IMR-90 (cell line): ENCODE results near the gene VPS33B. TPM values are rescaled to one million over a fixed set of nuclear protein-coding genes. Genes with fewer than 3 reads are reported as not detected.

Experiments
- ATAC-seq: fragments of 200-7000 bp; cut with Tn5 transposase; 2 replicates; pipeline ENCODE4 v1.9.1; 2020; ENCODE audit warnings: low read depth, mild to moderate bottlenecking, moderate library complexity
- BruUV-seq: library from RNA; stranded (reverse); fragments of 400-500 nt; replicated peaks from 2 replicates; lab custom pipeline; 2021; lab: Mats Ljungman, UMichigan
- CTCF ChIA-PET: fragments of 300-600 bp; formaldehyde crosslinking; extraction: SDS; loops from one replicate; lab custom pipeline; 2021; ENCODE audit warnings: antibody characterized with exemption; lab: Yijun Ruan, JAX
- POLR2A ChIA-PET: fragments of 300-600 bp; sonication (Branson Sonifier 250); formaldehyde crosslinking; loops from one replicate; lab custom pipeline; 2022; ENCODE audit warnings: antibody characterized with exemption; ENCODE audit not compliant: unreplicated experiment; lab: Charles Lee
- DNase-seq: peaks from one replicate; pipeline ENCODE4 v3.0.0; 2013
- H2AFZ ChIP-seq: replicated peaks from 2 replicates; pipeline ENCODE3; 2013; ENCODE audit warnings: low read length, mild to moderate bottlenecking; ENCODE audit not compliant: poor library complexity
- H2AK5ac ChIP-seq: 2 replicates; pipeline ENCODE4 v1.6.1; 2013; ENCODE audit warnings: low read depth, low read length, inconsistent platforms
- H2AK9ac ChIP-seq: replicated peaks from 2 replicates; pipeline ENCODE3; 2013; ENCODE audit warnings: mild to moderate bottlenecking, low read depth, low read length, moderate library complexity; ENCODE audit not compliant: poor library complexity
- H2BK120ac ChIP-seq: 2 replicates; pipeline ENCODE4 v1.6.1; 2013; ENCODE audit warnings: low read depth, low read length, inconsistent platforms
- H2BK15ac ChIP-seq: 3 replicates; pipeline ENCODE4 v1.6.1; 2013; ENCODE audit warnings: low read depth, low read length, inconsistent platforms
- H2BK20ac ChIP-seq: 2 replicates; pipeline ENCODE4 v1.6.1; 2013; ENCODE audit warnings: low read depth, mild to moderate bottlenecking, inconsistent platforms, low read length, moderate library complexity
- H2BK5ac ChIP-seq: 2 replicates; pipeline ENCODE4 v1.6.1; 2013; ENCODE audit warnings: mild to moderate bottlenecking, low read depth, low read length, inconsistent platforms; ENCODE audit not compliant: poor library complexity, severe bottlenecking
- H3K14ac ChIP-seq: replicated peaks from 2 replicates; pipeline ENCODE4 v1.6.1; 2013; ENCODE audit warnings: low read depth, low read length, inconsistent platforms
- H3K18ac ChIP-seq: 2 replicates; pipeline ENCODE4 v1.6.1; 2013; ENCODE audit warnings: low read depth, low read length, control low read depth
- H3K23ac ChIP-seq: 2 replicates; pipeline ENCODE4 v1.6.1; 2013; ENCODE audit warnings: low read depth, low read length, inconsistent platforms
- H3K27ac ChIP-seq: 2 replicates; pipeline ENCODE4 v1.5.1; 2013; ENCODE audit warnings: mild to moderate bottlenecking, control low read depth, low read length; ENCODE audit not compliant: insufficient read depth
- H3K27me3 ChIP-seq: 2 replicates; pipeline ENCODE4 v1.6.1; 2013; ENCODE audit warnings: low read length; ENCODE audit not compliant: control insufficient read depth, insufficient read depth
- H3K36me3 ChIP-seq: 2 replicates; pipeline ENCODE4 v1.6.1; 2013; ENCODE audit warnings: low read length, mixed read lengths; ENCODE audit not compliant: control insufficient read depth, insufficient read depth
- H3K4ac ChIP-seq: 2 replicates; pipeline ENCODE4 v1.6.1; 2013; ENCODE audit warnings: low read depth, low read length, inconsistent platforms
- H3K4me1 ChIP-seq: 2 replicates; pipeline ENCODE4 v1.6.1; 2013; ENCODE audit warnings: low read length, mixed read lengths; ENCODE audit not compliant: control insufficient read depth, insufficient read depth
- H3K4me2 ChIP-seq: 2 replicates; pipeline ENCODE4 v1.6.1; 2013; ENCODE audit warnings: low read depth, mild to moderate bottlenecking, control low read depth, low read length, moderate library complexity
- H3K4me3 ChIP-seq: 2 replicates; pipeline ENCODE4 v1.5.1; 2013; ENCODE audit warnings: low read depth, mild to moderate bottlenecking, control low read depth, low read length, moderate library complexity; ENCODE audit not compliant: insufficient read depth
- H3K56ac ChIP-seq: 2 replicates; pipeline ENCODE4 v1.6.1; 2013; ENCODE audit warnings: low read length, inconsistent platforms; ENCODE audit not compliant: insufficient read depth; ENCODE audit errors: extremely low read depth
- H3K79me1 ChIP-seq, 2 experiments: 2 replicates each; pipeline ENCODE4 v1.6.1; 2013; ENCODE audit warnings: low read length in 2 of 2, inconsistent platforms in 1 of 2, low read depth in 1 of 2
- H3K9ac ChIP-seq: 2 replicates; pipeline ENCODE4 v1.6.1; 2013; ENCODE audit warnings: low read depth, low read length, control low read depth
- H3K9me1 ChIP-seq: 2 replicates; pipeline ENCODE4 v1.6.1; 2013; ENCODE audit warnings: low read length, inconsistent platforms; ENCODE audit not compliant: insufficient read depth
- H3K9me3 ChIP-seq: 2 replicates; pipeline ENCODE4 v1.6.1; 2013; ENCODE audit warnings: low read length; ENCODE audit not compliant: control insufficient read depth, insufficient read depth
- H4K20me1 ChIP-seq: 2 replicates; pipeline ENCODE4 v1.6.1; 2013; ENCODE audit warnings: low read length, inconsistent platforms; ENCODE audit not compliant: insufficient read depth
- H4K5ac ChIP-seq: 2 replicates; pipeline ENCODE4 v1.6.1; 2013; ENCODE audit warnings: mild to moderate bottlenecking, low read depth, low read length, control low read depth
- H4K8ac ChIP-seq, 2 experiments: 2 replicates each; pipeline ENCODE4 v1.6.1; 2013; ENCODE audit warnings: low read depth in 2 of 2, low read length in 2 of 2, control low read depth in 1 of 2, inconsistent platforms in 1 of 2
- H4K91ac ChIP-seq: 2 replicates; pipeline ENCODE4 v1.6.1; 2013; ENCODE audit warnings: low read depth, low read length, inconsistent platforms; ENCODE audit not compliant: insufficient read depth
- BHLHE40 ChIP-seq: fragments of 150-350 bp; IDR thresholded peaks from 2 replicates; pipeline ENCODE4 v1.6.1; 2016; ENCODE audit warnings: mild to moderate bottlenecking, low read depth, low read length
- CEBPB ChIP-seq: IDR thresholded peaks from 2 replicates; pipeline ENCODE4 v1.6.1; 2012; ENCODE audit warnings: low read depth, low read length, improper control_type of control experiment
- CHD1 ChIP-seq: IDR thresholded peaks from 2 replicates; pipeline ENCODE4 v1.6.1; 2012; ENCODE audit warnings: low read depth, low read length, improper control_type of control experiment
- CTCF ChIP-seq: conservative IDR thresholded peaks from 2 replicates; pipeline ENCODE4 v1.5.1; 2012; ENCODE audit warnings: mild to moderate bottlenecking, low read depth, low read length, improper control_type of control experiment
- ELK1 ChIP-seq: fragments of 150-350 bp; IDR thresholded peaks from 2 replicates; pipeline ENCODE4 v1.6.1; 2016; ENCODE audit warnings: low read depth, mild to moderate bottlenecking, low read length, moderate library complexity, borderline replicate concordance
- MAFK ChIP-seq: IDR thresholded peaks from 2 replicates; pipeline ENCODE4 v1.6.1; 2012; ENCODE audit warnings: low read depth, low read length, improper control_type of control experiment
- MAZ ChIP-seq: IDR thresholded peaks from 2 replicates; pipeline ENCODE4 v1.6.1; 2012; ENCODE audit warnings: low read depth, mild to moderate bottlenecking, low read length, improper control_type of control experiment, moderate library complexity, borderline replicate concordance
- MXI1 ChIP-seq: IDR thresholded peaks from 2 replicates; pipeline ENCODE4 v1.6.1; 2012; ENCODE audit warnings: low read depth, mild to moderate bottlenecking, low read length, moderate library complexity, borderline replicate concordance
- NFE2L2 ChIP-seq: fragments of 150-350 bp; IDR thresholded peaks from 2 replicates; pipeline ENCODE4 v1.6.1; 2016; ENCODE audit warnings: low read depth, mild to moderate bottlenecking, low read length
- POLR2A ChIP-seq: IDR thresholded peaks from 2 replicates; pipeline ENCODE4 v1.6.1; 2012; ENCODE audit warnings: mild to moderate bottlenecking, low read depth, low read length
- RAD21 ChIP-seq: IDR thresholded peaks from 2 replicates; pipeline ENCODE4 v1.6.1; 2012; ENCODE audit warnings: low read length, improper control_type of control experiment
- RCOR1 ChIP-seq: IDR thresholded peaks from 2 replicates; pipeline ENCODE4 v1.6.1; 2012; ENCODE audit warnings: mild to moderate bottlenecking, low read length, improper control_type of control experiment; ENCODE audit not compliant: insufficient replicate concordance
- RFX5 ChIP-seq: IDR thresholded peaks from 2 replicates; pipeline ENCODE4 v1.8.0; 2012; ENCODE audit warnings: low read depth, mild to moderate bottlenecking, low read length, moderate library complexity
- SMC3 ChIP-seq: fragments of 150-350 bp; IDR thresholded peaks from 2 replicates; pipeline ENCODE4 v1.6.1; 2016; ENCODE audit warnings: low read depth, mild to moderate bottlenecking, antibody characterized with exemption, low read length, moderate library complexity
- USF2 ChIP-seq: fragments of 150-350 bp; IDR thresholded peaks from 2 replicates; pipeline ENCODE4 v1.6.1; 2017; ENCODE audit warnings: mild to moderate bottlenecking, antibody characterized with exemption, low read length, low read depth
- WGBS, 2 experiments: methylation state at CpG; one replicate each; pipeline versions ENCODE4 v1.1.5 to v1.1.7; 2013; ENCODE audit warnings: missing lambda C conversion rate in 2 of 2; ENCODE audit not compliant: insufficient read length in 1 of 2; ENCODE audit errors: extremely low coverage in 2 of 2; 5-methylcytosine and 5-hydroxymethylcytosine counted together
- dilution Hi-C: fragments of 300-500 bp; cut with HindIII; formaldehyde crosslinking; loops from one replicate; pipeline ENCODE4 v1.14.3; 2018; ENCODE audit warnings: low sequenced_read_pairs; ENCODE audit not compliant: unreplicated experiment
- in situ Hi-C: fragments of 300-500 bp; cut with MboI; formaldehyde crosslinking; loops from 3 replicates; pipeline ENCODE4 v1.14.3; 2019; ENCODE audit warnings: low sequenced_read_pairs, inconsistent platforms, mixed read lengths
- intact Hi-C: fragments of 100-400 bp; cut with micrococcal nuclease; formaldehyde crosslinking; loops from 2 replicates; pipeline ENCODE4 v1.10.0; 2022
- polyA plus RNA-seq, 3 experiments: library from polyadenylated mRNA; depleted of rRNA; stranded (reverse); fragments of >200 nt; gene quantifications; 2 replicates each; pipeline ENCODE4 v1.2.3, GENCODE V29; 2012; ENCODE audit warnings: low replicate concordance in 1 of 3
- total RNA-seq: library from RNA; depleted of rRNA; stranded (reverse); fragments of >200 nt; gene quantifications from 2 replicates; pipeline ENCODE4 v1.2.3, GENCODE V29; 2012

The VPS33B gene
- total and polyA plus RNA-seq, 2 of the 4 experiments (the other 2 are of a cell fraction): 9.0 to 11.3 TPM

- ChIA-PET POLR2A (no interaction called here), CTCF (no interaction called here)
- no peak overlapping the region for H3K4me2 ChIP-seq
- no peak overlapping the region for H2AK5ac ChIP-seq
- H3K9me3 ChIP-seq: no peaks in the 10 kb centered on the region
- no TSS peak for BruUV-seq
- no peak overlapping the region for H3K4me3 ChIP-seq
- H3K27ac ChIP-seq: no peak overlapping the region
- H2AK9ac ChIP-seq: no peak overlapping the region
- no peak overlapping the region for H2BK120ac ChIP-seq
- H2BK20ac ChIP-seq: no peak overlapping the region
- H4K8ac ChIP-seq: no peak overlapping the region
- H3K36me3 ChIP-seq: peaks cover 48% of the 10 kb centered on the region
- H3K56ac ChIP-seq: no peak overlapping the region
- no peak overlapping the region for H2AFZ ChIP-seq
- no peak overlapping the region for H4K5ac ChIP-seq
- H3K18ac ChIP-seq: no peak overlapping the region
- no peak overlapping the region for H4K91ac ChIP-seq
- intact Hi-C loops (no loop called here), dilution Hi-C loops (no loop called here), in situ Hi-C loops (loop anchor here (10.0 kb wide), 1 partner anchor 322 kb away; no protein-coding TSS in a partner anchor)
- H4K20me1 ChIP-seq: no peaks in the 10 kb centered on the region
- H3K23ac ChIP-seq: no peak overlapping the region
- H3K9me1 ChIP-seq: no peaks in the 10 kb centered on the region
- H3K9ac ChIP-seq: no peak overlapping the region
- H3K14ac ChIP-seq: no peak overlapping the region
- H3K79me1 ChIP-seq: peaks cover 6 to 26% of the 10 kb centered on the region in 2 experiments; a peak in 3 of 4 replicates
- no peak for DNase-seq
- no peak overlapping the region for H2BK15ac ChIP-seq
- WGBS, 2 experiments: 93% methylated on average over 5 of the region's 14 CpGs; no CpG with 5 or more reads in 1 of the 2 experiments
- H3K4me1 ChIP-seq: peaks cover 6% of the 10 kb centered on the region
- H2BK5ac ChIP-seq: no peak overlapping the region
- no peak overlapping the region for H3K4ac ChIP-seq
- H3K27me3 ChIP-seq: no peaks in the 10 kb centered on the region
- ATAC-seq: no peak
- TF ChIP-seq MXI1 (no peak), ELK1 (no peak), CHD1 (no peak), BHLHE40 (no peak), MAFK (no peak), RAD21 (no peak), NFE2L2 (no peak), CEBPB (no peak), RCOR1 (no peak), POLR2A (no peak), USF2 (no peak), RFX5 (no peak), SMC3 (no peak), CTCF (no peak), MAZ (no peak)
These were observed 69.3 kb downstream of the VPS33B start for GRCh38 chr15:90952901-90953677.
